Hypothalamus (tissue), 51 donors: ENCODE data around the gene FAM216A.
"Not testable (repeated sequence)": the region's sequence is repeated elsewhere in the genome, so short reads cannot be mapped to it uniquely, and the experiment has no call there.

Experiments used
- DNase-seq, 51 donors: peaks; one replicate each; lab custom pipeline; 2025; lab: John Stamatoyannopoulos, UW

Gene FAM216A

GRCh38 chr12:110468214-110469048 lies at the start of gene FAM216A, which contains the start of gene GPN3:
Gene FAM216A, plus strand, starts transcription at chr12:110468845. Its CDS starts 31 bp downstream, at chr12:110468876.
Gene GPN3, minus strand, starts transcription at chr12:110468257. Its CDS starts 54 bp downstream, at chr12:110468203.
- DNase-seq: peak; percentile 74 to 99 (median 92)

DNA sequence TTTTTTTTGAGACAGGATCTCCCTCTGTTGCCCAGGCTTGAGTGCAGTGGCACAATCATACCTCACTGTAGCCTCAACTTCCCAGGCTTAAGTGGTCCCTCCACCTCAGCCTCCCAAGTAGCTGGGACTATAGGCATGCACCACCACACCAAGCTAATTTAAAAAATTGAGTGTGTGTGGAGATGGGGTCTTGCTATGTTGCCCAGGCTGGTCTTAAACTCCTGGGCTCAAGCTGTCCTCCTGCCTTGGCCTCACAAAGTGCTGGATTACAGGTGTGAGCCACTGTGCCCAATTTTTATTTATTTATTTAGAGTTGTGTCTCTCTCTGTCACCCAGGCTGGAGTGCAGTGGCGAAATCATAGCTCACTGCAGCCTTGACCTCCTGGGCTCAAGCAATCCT lies 48.0 kb upstream of the FAM216A start:
- not testable (repeated sequence) for DNase-seq

- no peak for DNase-seq
Observed at GRCh38 chr12:110421159-110421661, 47.4 kb upstream of the FAM216A start.

GRCh38 chr12:110421701-110422100 lies 46.9 kb upstream of the FAM216A start:
- DNase-seq: no peak

GRCh38 chr12:110424237-110424636 lies 44.4 kb upstream of the FAM216A start:
- no peak for DNase-seq

DNA sequence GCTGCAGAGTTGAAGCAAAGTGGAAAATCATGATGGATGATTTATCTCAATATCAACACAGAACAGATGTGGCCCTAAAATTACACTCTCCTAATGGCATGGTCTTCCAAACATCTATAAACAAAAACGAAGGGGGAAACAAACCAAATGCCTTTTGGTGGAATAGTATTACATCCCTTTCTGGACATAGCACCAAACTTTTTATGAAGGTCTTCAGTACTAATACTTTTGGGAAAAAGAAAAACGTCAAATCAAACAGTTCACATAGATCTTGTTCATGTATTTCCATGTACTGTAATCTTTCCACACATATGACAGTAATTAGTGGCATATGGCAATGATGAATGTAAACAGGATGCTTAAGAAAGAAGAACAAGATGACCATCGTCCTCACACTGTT lies 42.2 kb upstream of the FAM216A start:
- DNase-seq: no peak

GRCh38 chr12:110429676-110430075 lies 39.0 kb upstream of the FAM216A start:
- DNase-seq: not testable (repeated sequence)

GRCh38 chr12:110431957-110432587 lies 36.6 kb upstream of the FAM216A start:
- no peak for DNase-seq

DNA sequence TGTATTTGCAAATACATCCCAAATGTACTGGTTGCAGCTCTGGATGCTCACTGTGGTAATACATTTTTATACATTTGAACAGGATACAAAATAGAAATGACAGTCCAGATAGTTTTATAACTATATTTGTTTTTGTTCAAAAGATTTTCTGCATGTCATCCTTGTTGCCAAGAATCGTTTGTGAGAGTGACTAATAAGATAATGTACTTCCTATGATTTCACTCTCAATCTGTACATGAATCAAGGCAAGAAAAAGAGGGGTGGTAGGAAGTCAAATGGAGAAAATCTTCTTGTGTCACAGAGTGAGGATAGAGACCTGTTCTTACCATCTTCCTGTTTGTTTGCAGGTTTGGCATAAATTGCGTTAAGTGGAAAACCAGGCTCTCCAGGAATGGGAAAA lies 32.4 kb upstream of the FAM216A start:
- no peak for DNase-seq

GRCh38 chr12:110444455-110444854 lies 24.2 kb upstream of the FAM216A start:
- no peak for DNase-seq

- DNase-seq: peak; percentile 32 to 95 (median 86)
Observed at GRCh38 chr12:110449799-110450497, 18.7 kb upstream of the FAM216A start, which contains the start of gene ARPC3. Gene ARPC3, minus strand, starts transcription at chr12:110450337. Its CDS starts 77 bp downstream, at chr12:110450260.

DNA sequence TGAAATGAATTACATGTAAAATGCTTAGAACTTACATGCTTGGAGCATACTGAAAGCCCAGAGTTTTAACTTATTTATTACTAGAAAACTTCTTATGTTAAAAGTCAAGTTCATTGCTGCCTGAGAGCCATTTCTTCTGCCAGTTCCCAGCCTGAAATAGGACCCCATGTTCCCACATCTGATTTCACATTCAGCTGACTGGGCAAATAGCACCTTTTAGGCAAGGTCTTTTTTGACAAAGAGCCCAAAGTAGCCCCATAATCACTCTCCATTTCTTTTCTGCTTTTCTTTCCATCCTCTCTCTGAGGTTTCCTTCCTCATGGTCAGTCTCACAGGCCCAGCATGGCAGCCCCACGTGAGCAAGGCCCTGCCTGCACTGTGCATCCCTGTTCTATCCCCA lies 17.4 kb upstream of the FAM216A start:
- peak in 1 of 51 donors; percentile 8 for DNase-seq

GRCh38 chr12:110453569-110454296 lies 14.9 kb upstream of the FAM216A start:
- no peak for DNase-seq

DNA sequence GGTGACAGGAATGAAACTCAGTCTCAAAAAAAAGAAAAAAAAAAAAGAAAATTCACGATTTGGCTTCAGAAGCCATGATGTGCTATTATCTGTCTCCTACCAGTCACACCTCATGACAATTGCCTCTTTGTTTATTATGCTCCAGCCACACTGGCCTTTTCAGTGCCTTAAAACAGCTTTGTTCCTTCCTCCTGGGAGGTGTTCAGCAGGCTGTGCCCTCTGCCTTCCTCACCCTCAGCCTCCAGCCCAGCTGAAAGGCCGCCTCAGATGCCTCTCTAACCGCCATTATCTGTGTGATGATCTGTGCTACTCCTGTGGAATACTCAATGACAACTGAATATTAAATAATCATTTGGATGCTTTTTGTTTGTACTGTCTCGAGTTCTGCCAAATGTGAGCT lies 9.9 kb upstream of the FAM216A start:
- peak in 2 of 51 donors; percentile 8 to 29 for DNase-seq

- DNase-seq: not testable (repeated sequence)
Observed at GRCh38 chr12:110461189-110461588, 7.5 kb upstream of the FAM216A start.

- DNase-seq: no peak
Observed at GRCh38 chr12:110465024-110465423, 3.6 kb upstream of the FAM216A start.

- DNase-seq: not testable (repeated sequence)
Observed at GRCh38 chr12:110465765-110466164, 2.9 kb upstream of the FAM216A start.

- DNase-seq: no peak
Observed at GRCh38 chr12:110466791-110467190, 1.9 kb upstream of the FAM216A start.

- no peak for DNase-seq
Observed at GRCh38 chr12:110467847-110468213, 815 bp upstream of the FAM216A start.

- DNase-seq: no peak
Observed at GRCh38 chr12:110475426-110475825, 6.8 kb downstream of the FAM216A start.
